Lower leg skin (tissue), 4 donors: ENCODE results near the gene PPTC7. TPM values are rescaled to one million over a fixed set of nuclear protein-coding genes. Genes with fewer than 3 reads are reported as not detected.

Experiments
- DNase-seq, 2 donors: peaks; one replicate each; pipeline ENCODE4 v3.0.0-alpha.2; 2019; ENCODE audit warnings: low spot score in 2 of 2
- H3K4me3 ChIP-seq: fragments of 200-600 bp; sonication (generic); 2 replicates; pipeline ENCODE4 v1.5.1; 2017; ENCODE audit warnings: mild to moderate bottlenecking, low read depth; ENCODE audit not compliant: poor library complexity, severe bottlenecking
- CTCF ChIP-seq, 3 donors: fragments of 450-650 bp; IDR thresholded peaks; one replicate each; pipeline ENCODE4 v1.5.1; 2016; ENCODE audit warnings: antibody characterized with exemption in 3 of 3, mild to moderate bottlenecking in 3 of 3, moderate library complexity in 2 of 3
- POLR2A ChIP-seq, 2 donors: fragments of 450-650 bp; IDR thresholded peaks; one replicate each; pipeline ENCODE4 v1.6.1; 2016 to 2017; ENCODE audit warnings: antibody characterized with exemption in 2 of 2, mild to moderate bottlenecking in 1 of 2, moderate library complexity in 1 of 2
- WGBS, 2 donors: methylation state at CpG; one replicate each; pipeline ENCODE4 v1.1.5; 2018; 5-methylcytosine and 5-hydroxymethylcytosine counted together
- intact Hi-C: fragments of 100-400 bp; cut with DNase I; formaldehyde crosslinking; loops from one replicate; pipeline ENCODE4 v1.15.0; 2023; ENCODE audit warnings: low total_unique reads
- total RNA-seq, 4 donors: library from RNA; depleted of rRNA; stranded (reverse); fragments of >200 nt; gene quantifications; one replicate each; pipeline ENCODE4 v1.1.0, GENCODE V29; 2016

Gene PPTC7
- total RNA-seq, 4 donors from 2014 or later = 19.6 to 29.8 (median 26.0) TPM

GRCh38 chr12:110536834-110537604 lies 46.1 kb downstream of the PPTC7 start:
- H3K4me3 ChIP-seq = no peak overlapping the region
- no peak for DNase-seq
- TF ChIP-seq CTCF (IDR thresholded peaks at IDR 0.05) (no peak), POLR2A (IDR thresholded peaks at IDR 0.05) (no peak)
- intact Hi-C loops = no loop called here
- WGBS, 2 donors = 61 to 65% methylated on average over 4 of the region's 4 CpGs

- H3K4me3 ChIP-seq = no peak overlapping the region
- intact Hi-C loops = no loop called here
- WGBS, 2 donors = 94 to 95% methylated on average over 6 of the region's 6 CpGs
- no peak for TF ChIP-seq CTCF (IDR thresholded peaks at IDR 0.05)
- no peak for TF ChIP-seq POLR2A (IDR thresholded peaks at IDR 0.05)
- DNase-seq = no peak
These were observed 48.3 kb downstream of the PPTC7 start for GRCh38 chr12:110534811-110535210.

GRCh38 chr12:110533607-110534006 lies 49.5 kb downstream of the PPTC7 start:
- 64 to 77% methylated on average over 6 of the region's 6 CpGs for WGBS, 2 donors
- intact Hi-C loops = no loop called here
- TF ChIP-seq POLR2A (IDR thresholded peaks at IDR 0.05) = no peak
- TF ChIP-seq CTCF (IDR thresholded peaks at IDR 0.05) = no peak
- no peak for DNase-seq
- H3K4me3 ChIP-seq = no peak overlapping the region

- intact Hi-C loops = no loop called here
These were observed 50.5 kb downstream of the PPTC7 start for GRCh38 chr12:110532644-110533043.

GRCh38 chr12:110531741-110532333 lies 51.3 kb downstream of the PPTC7 start:
- intact Hi-C loops = no loop called here

More at GRCh38 chr12:110532644-110533043, 50.5 kb downstream of the PPTC7 start:
- TF ChIP-seq POLR2A (IDR thresholded peaks at IDR 0.05) (no peak), CTCF (IDR thresholded peaks at IDR 0.05) (no peak)
- H3K4me3 ChIP-seq = no peak overlapping the region
- 75 to 82% methylated on average over 3 of the region's 3 CpGs for WGBS, 2 donors
- DNase-seq = no peak

More at GRCh38 chr12:110531741-110532333, 51.3 kb downstream of the PPTC7 start:
- WGBS, 2 donors = 27 to 32% methylated on average over 2 of the region's 2 CpGs
- no peak overlapping the region for H3K4me3 ChIP-seq
- TF ChIP-seq CTCF (IDR thresholded peaks at IDR 0.05) (no peak), POLR2A (IDR thresholded peaks at IDR 0.05) (no peak)
- no peak for DNase-seq
